MCF 10A (cell line): Measurements from ENCODE around the gene GTF2IRD1. TPM values are rescaled to one million over a fixed set of nuclear protein-coding genes. Genes with fewer than 3 reads are reported as not detected.
A peak's percentile ranks its signal among the peaks of the same experiment; 100 is the strongest.
"Not testable (repeated sequence)": the region's sequence is repeated elsewhere in the genome, so short reads cannot be mapped to it uniquely, and the experiment has no call there.

Source experiments
- BruUV-seq: library from RNA; stranded (reverse); fragments of 400-500 nt; replicated peaks from 2 replicates; lab custom pipeline; 2021; lab: Mats Ljungman, UMichigan
- CTCF ChIA-PET: fragments of 300-600 bp; sonication (Branson Sonifier 250); formaldehyde crosslinking; extraction: SDS; loops from one replicate; lab custom pipeline; 2021; ENCODE audit warnings: antibody characterized with exemption, inconsistent platforms; lab: Yijun Ruan, JAX
- POLR2A ChIA-PET: fragments of 300-600, 350-650 bp; sonication (Branson Sonifier 250); formaldehyde crosslinking; extraction: SDS; loops from one replicate; lab custom pipeline; 2020; ENCODE audit warnings: antibody characterized with exemption, inconsistent platforms; lab: Yijun Ruan, JAX
- DNase-seq: peaks from one replicate; pipeline ENCODE4 v3.0.0-alpha.2; 2018; ENCODE audit not compliant: unreplicated experiment
- H3K27ac Mint-ChIP-seq: one replicate; pipeline ENCODE4 v1.8.0; 2022; ENCODE audit warnings: mild to moderate bottlenecking, low read depth, mixed read lengths; ENCODE audit not compliant: unreplicated experiment
- H3K27me3 Mint-ChIP-seq: one replicate; pipeline ENCODE4 v1.8.0; 2022; ENCODE audit warnings: mixed read lengths; ENCODE audit not compliant: insufficient read depth, unreplicated experiment
- H3K36me3 Mint-ChIP-seq: one replicate; pipeline ENCODE4 v1.8.0; 2022; ENCODE audit warnings: mild to moderate bottlenecking, moderate library complexity, mixed read lengths; ENCODE audit not compliant: insufficient read depth, unreplicated experiment
- H3K4me1 Mint-ChIP-seq: one replicate; pipeline ENCODE4 v1.8.0; 2022; ENCODE audit warnings: mixed read lengths; ENCODE audit not compliant: insufficient read depth, unreplicated experiment
- H3K4me3 Mint-ChIP-seq: one replicate; pipeline ENCODE4 v1.8.0; 2022; ENCODE audit warnings: mild to moderate bottlenecking, moderate library complexity, mixed read lengths; ENCODE audit not compliant: unreplicated experiment
- H3K9me3 Mint-ChIP-seq: one replicate; pipeline ENCODE4 v1.8.0; 2022; ENCODE audit warnings: mixed read lengths; ENCODE audit not compliant: unreplicated experiment
- CTCF ChIP-seq: fragments of 200-600 bp; IDR thresholded peaks from one replicate; pipeline ENCODE4 v1.8.0; 2022; ENCODE audit warnings: antibody characterized with exemption, mild to moderate bottlenecking; ENCODE audit not compliant: unreplicated experiment
- intact Hi-C: fragments of 100-400 bp; cut with micrococcal nuclease; formaldehyde crosslinking; loops from 2 replicates; pipeline ENCODE4 v1.14.1; 2022
- total RNA-seq: library from RNA; stranded (reverse); gene quantifications from 2 replicates; pipeline ENCODE4 v1.2.3, GENCODE V29; 2022

The GTF2IRD1 gene
- total RNA-seq, 1 experiment from 2014 or later: 77.6 TPM

- H3K27ac Mint-ChIP-seq: no peak overlapping the region
- intact Hi-C loops: no loop called here
- no peaks in the 10 kb centered on the region for H3K9me3 Mint-ChIP-seq
- no peaks in the 10 kb centered on the region for H3K4me1 Mint-ChIP-seq
- no peak overlapping the region for H3K4me3 Mint-ChIP-seq
- DNase-seq: no peak
- TF ChIP-seq CTCF: no peak
- no peaks in the 10 kb centered on the region for H3K27me3 Mint-ChIP-seq
- ChIA-PET CTCF (interaction anchor here (0.6 to 2.5 kb wide), 3 partner anchors 12 to 137 kb away, joined by 3 to 14 read pairs (median 5); no protein-coding TSS in a partner anchor), POLR2A (interaction anchor here (0.6 kb wide), 1 partner anchor 79 kb away, joined by 3 read pairs; no protein-coding TSS in a partner anchor)
- BruUV-seq: no TSS peak
- H3K36me3 Mint-ChIP-seq: peaks cover 62% of the 10 kb centered on the region
Measured at GRCh38 chr7:74554178-74554577, 100.5 kb downstream of the GTF2IRD1 start.

- ChIA-PET CTCF (no interaction called here), POLR2A (no interaction called here)
- no peak for DNase-seq
- Mint-ChIP-seq H3K27ac (no peak overlapping the region), H3K4me3 (no peak overlapping the region), H3K4me1 (no peaks in the 10 kb centered on the region), H3K9me3 (no peaks in the 10 kb centered on the region), H3K36me3 (peaks cover 93% of the 10 kb centered on the region), H3K27me3 (no peaks in the 10 kb centered on the region)
- no peak for TF ChIP-seq CTCF
- no TSS peak for BruUV-seq
- intact Hi-C loops: no loop called here
Measured at GRCh38 chr7:74560086-74560719, 106.5 kb downstream of the GTF2IRD1 start.

GRCh38 chr7:74561898-74562613 lies 108.3 kb downstream of the GTF2IRD1 start:
- no peak for TF ChIP-seq CTCF
- no peak overlapping the region for H3K4me3 Mint-ChIP-seq
- intact Hi-C loops: no loop called here
- H3K9me3 Mint-ChIP-seq: no peaks in the 10 kb centered on the region
- no peaks in the 10 kb centered on the region for H3K27me3 Mint-ChIP-seq
- no peak overlapping the region for H3K27ac Mint-ChIP-seq
- DNase-seq: peak; percentile 40
- peaks cover 94% of the 10 kb centered on the region for H3K36me3 Mint-ChIP-seq
- H3K4me1 Mint-ChIP-seq: no peaks in the 10 kb centered on the region
- BruUV-seq: no TSS peak
- CTCF ChIA-PET: interaction anchor here (0.5 to 0.6 kb wide), 3 partner anchors 84 to 532 kb away, joined by 3 to 4 read pairs (median 3); no protein-coding TSS in a partner anchor
- POLR2A ChIA-PET: no interaction called here

GRCh38 chr7:74563639-74564038 lies 109.9 kb downstream of the GTF2IRD1 start:
- CTCF ChIA-PET: interaction anchor here (1.1 kb wide), 1 partner anchor 15 kb away, joined by 4 read pairs; no protein-coding TSS in a partner anchor

More at GRCh38 chr7:74563639-74564038, 109.9 kb downstream of the GTF2IRD1 start:
- H3K27me3 Mint-ChIP-seq, H3K27ac Mint-ChIP-seq, POLR2A ChIA-PET, intact Hi-C loops, H3K4me1 Mint-ChIP-seq, BruUV-seq, H3K9me3 Mint-ChIP-seq, DNase-seq, H3K4me3 Mint-ChIP-seq: not testable (repeated sequence)
- H3K36me3 Mint-ChIP-seq: peaks cover 84% of the 10 kb centered on the region
